Spleen (tissue), 7 donors: ENCODE data around the gene SLC23A1.

Experiments used
- CTCF ChIP-seq, 11 experiments: fragments of 200-600 bp in 7 of 11; fragments of 450-650 bp in 4 of 11; sonication (generic) in 4 of 11; IDR thresholded peaks in 8 of 11; conservative IDR thresholded peaks in 3 of 11; 1 replicate in 7 of 11; 2 replicates in 4 of 11; pipeline versions ENCODE4 v1.4.0 to v1.8.0; 2016 to 2021; ENCODE audit warnings: antibody characterized with exemption in 11 of 11, inconsistent platforms in 4 of 11, mild to moderate bottlenecking in 1 of 11
- POLR2A ChIP-seq, 3 donors: fragments of 450-650 bp; IDR thresholded peaks; one replicate each; pipeline ENCODE4 v1.5.1; 2017; ENCODE audit warnings: antibody characterized with exemption in 3 of 3, mild to moderate bottlenecking in 1 of 3
- donor health status: DM: no; HTN: no; CAD: no; lungs with moderate emphysema.
- donor health status: DM: no; HTN: no; CAD: no.
- donor health status: DM: no; HTN: no; CAD: no.

DNA sequence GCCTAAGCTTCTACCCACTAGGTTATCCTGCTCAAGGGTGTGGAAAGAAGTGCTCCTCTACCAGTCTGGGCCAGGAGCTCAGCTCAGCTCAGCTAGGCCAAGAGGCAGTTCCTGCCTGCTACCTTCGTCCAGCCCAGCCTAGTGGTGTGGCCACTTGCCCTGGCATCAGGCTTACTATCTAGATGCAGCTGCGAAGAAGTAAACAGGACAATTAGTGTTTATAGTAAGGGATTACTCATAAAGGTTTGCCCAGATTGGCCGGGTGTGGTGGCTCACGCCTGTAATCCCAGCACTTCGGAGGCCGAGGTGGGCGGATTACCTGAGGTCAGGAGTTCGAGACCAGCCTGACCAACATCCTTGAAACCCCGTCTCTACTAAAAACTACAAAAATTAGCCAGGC, 33.6 kb upstream of the SLC23A1 start:
- no peak for TF ChIP-seq CTCF (IDR thresholded peaks at IDR 0.05 in 8 of 11, conservative IDR thresholded peaks at IDR 0.05 in 3 of 11)
- no peak for TF ChIP-seq POLR2A (IDR thresholded peaks at IDR 0.05)
